Lower lobe of right lung (tissue), 2 donors: ENCODE measurements around the gene HECTD4. TPM values are rescaled to one million over a fixed set of nuclear protein-coding genes. Genes with fewer than 3 reads are reported as not detected.
"Not testable (repeated sequence)": the region's sequence is repeated elsewhere in the genome, so short reads cannot be mapped to it uniquely, and the experiment has no call there.

Experiments used
- ATAC-seq, 2 donors: fragments of 200-7000 bp; cut with Tn5 transposase; one replicate each; pipeline ENCODE4 v1.9.1; 2020 to 2022; ENCODE audit warnings: mild to moderate bottlenecking in 2 of 2, moderate library complexity in 2 of 2
- DNase-seq: peaks from one replicate; pipeline ENCODE4 v3.0.0-alpha.2; 2020
- H3K27ac ChIP-seq: fragments of 200-600 bp; one replicate; pipeline ENCODE4 v1.8.0; 2022
- H3K27me3 ChIP-seq: fragments of 200-600 bp; one replicate; pipeline ENCODE4 v1.8.0; 2022; ENCODE audit warnings: low read depth
- H3K36me3 ChIP-seq: fragments of 200-600 bp; one replicate; pipeline ENCODE4 v1.8.0; 2022; ENCODE audit warnings: mild to moderate bottlenecking
- H3K4me1 ChIP-seq: fragments of 200-600 bp; one replicate; pipeline ENCODE4 v1.8.0; 2022
- H3K4me3 ChIP-seq: fragments of 200-600 bp; one replicate; pipeline ENCODE4 v1.8.0; 2022; ENCODE audit warnings: mild to moderate bottlenecking
- H3K9me3 ChIP-seq: fragments of 200-600 bp; one replicate; pipeline ENCODE4 v1.8.0; 2022
- CTCF ChIP-seq: fragments of 200-600 bp; IDR thresholded peaks from one replicate; pipeline ENCODE4 v1.8.0; 2022; ENCODE audit warnings: antibody characterized with exemption, mild to moderate bottlenecking
- intact Hi-C: fragments of 100-400 bp; cut with DNase I; formaldehyde crosslinking; loops from one replicate; pipeline ENCODE4 v1.11.0; 2022
- total RNA-seq: library from RNA; stranded (reverse); fragmentation: NEBNext Ultra II Directional; extraction: Animal tissue kit (Norgen Biotek cat#: 25700); gene quantifications from one replicate; pipeline ENCODE4 v1.2.1, GENCODE V29; 2021
- donor health status: DM: no; HTN: yes; CAD: no; lungs with severe emphysema.

The HECTD4 gene
- total RNA-seq, 1 donor from 2014 or later = 54.8 TPM

GRCh38 chr12:112233242-112233641 lies 149.0 kb downstream of the HECTD4 start:
- no peaks in the 10 kb centered on the region for H3K9me3 ChIP-seq
- ATAC-seq (no peak), DNase-seq (no peak)
- no peaks in the 10 kb centered on the region for H3K27me3 ChIP-seq
- intact Hi-C loops = no loop called here
- no peaks in the 10 kb centered on the region for H3K4me1 ChIP-seq
- no peak overlapping the region for H3K27ac ChIP-seq
- H3K36me3 ChIP-seq = peaks cover 99% of the 10 kb centered on the region
- TF ChIP-seq CTCF = no peak
- H3K4me3 ChIP-seq = no peak overlapping the region

GRCh38 chr12:112230136-112230535 lies 152.1 kb downstream of the HECTD4 start:
- H3K36me3 ChIP-seq = peaks cover 99% of the 10 kb centered on the region
- TF ChIP-seq CTCF = no peak
- intact Hi-C loops = no loop called here

GRCh38 chr12:112226768-112227167 lies 155.5 kb downstream of the HECTD4 start:
- Histone ChIP-seq H3K4me3 (no peak overlapping the region), H3K27ac (no peak overlapping the region), H3K36me3 (peaks cover 76% of the 10 kb centered on the region), H3K9me3 (no peaks in the 10 kb centered on the region), H3K4me1 (no peaks in the 10 kb centered on the region), H3K27me3 (no peaks in the 10 kb centered on the region)
- no peak for TF ChIP-seq CTCF
- DNase-seq (no peak), ATAC-seq (no peak)
- intact Hi-C loops = no loop called here

More at GRCh38 chr12:112230136-112230535, 152.1 kb downstream of the HECTD4 start:
- DNase-seq (no peak), ATAC-seq (no peak)
- Histone ChIP-seq H3K4me3 (no peak overlapping the region), H3K4me1 (no peaks in the 10 kb centered on the region), H3K27ac (no peak overlapping the region), H3K9me3 (no peaks in the 10 kb centered on the region), H3K27me3 (no peaks in the 10 kb centered on the region)

- not testable (repeated sequence) for ATAC-seq
These were observed 161.6 kb downstream of the HECTD4 start for GRCh38 chr12:112220628-112221027.

GRCh38 chr12:112219195-112219594 lies 163.0 kb downstream of the HECTD4 start:
- Histone ChIP-seq H3K27ac (no peak overlapping the region), H3K4me1 (no peaks in the 10 kb centered on the region), H3K36me3 (peaks cover 55% of the 10 kb centered on the region), H3K9me3 (no peaks in the 10 kb centered on the region), H3K27me3 (no peaks in the 10 kb centered on the region), H3K4me3 (no peak overlapping the region)
- no peak for DNase-seq
- TF ChIP-seq CTCF = no peak
- peak; percentile 66 to 89 for ATAC-seq
- intact Hi-C loops = no loop called here

More at GRCh38 chr12:112220628-112221027, 161.6 kb downstream of the HECTD4 start:
- H3K4me1 ChIP-seq, H3K27me3 ChIP-seq, H3K4me3 ChIP-seq, H3K9me3 ChIP-seq, intact Hi-C loops, H3K27ac ChIP-seq, DNase-seq: not testable (repeated sequence)
- H3K36me3 ChIP-seq = peaks cover 46% of the 10 kb centered on the region

GRCh38 chr12:112218150-112218549 lies 164.1 kb downstream of the HECTD4 start:
- no peaks in the 10 kb centered on the region for H3K27me3 ChIP-seq
- H3K27ac ChIP-seq = no peak overlapping the region
- no peak for DNase-seq
- no peak overlapping the region for H3K4me3 ChIP-seq
- peaks cover 62% of the 10 kb centered on the region for H3K36me3 ChIP-seq
- intact Hi-C loops = no loop called here
- no peak for TF ChIP-seq CTCF
- no peaks in the 10 kb centered on the region for H3K9me3 ChIP-seq
- ATAC-seq = no peak
- H3K4me1 ChIP-seq = no peaks in the 10 kb centered on the region
